HG02870 (cell line): ENCODE results near the gene LTBP3.
"Not testable (repeated sequence)": the region's sequence is repeated elsewhere in the genome, so short reads cannot be mapped to it uniquely, and the experiment has no call there.

Experiments used
- ATAC-seq: cut with Tn5 transposase; IDR thresholded peaks from one replicate; pipeline ENCODE4 v1.9.1; 2021; ENCODE audit warnings: mild to moderate bottlenecking, moderate library complexity; ENCODE audit not compliant: unreplicated experiment

LTBP3 gene

DNA sequence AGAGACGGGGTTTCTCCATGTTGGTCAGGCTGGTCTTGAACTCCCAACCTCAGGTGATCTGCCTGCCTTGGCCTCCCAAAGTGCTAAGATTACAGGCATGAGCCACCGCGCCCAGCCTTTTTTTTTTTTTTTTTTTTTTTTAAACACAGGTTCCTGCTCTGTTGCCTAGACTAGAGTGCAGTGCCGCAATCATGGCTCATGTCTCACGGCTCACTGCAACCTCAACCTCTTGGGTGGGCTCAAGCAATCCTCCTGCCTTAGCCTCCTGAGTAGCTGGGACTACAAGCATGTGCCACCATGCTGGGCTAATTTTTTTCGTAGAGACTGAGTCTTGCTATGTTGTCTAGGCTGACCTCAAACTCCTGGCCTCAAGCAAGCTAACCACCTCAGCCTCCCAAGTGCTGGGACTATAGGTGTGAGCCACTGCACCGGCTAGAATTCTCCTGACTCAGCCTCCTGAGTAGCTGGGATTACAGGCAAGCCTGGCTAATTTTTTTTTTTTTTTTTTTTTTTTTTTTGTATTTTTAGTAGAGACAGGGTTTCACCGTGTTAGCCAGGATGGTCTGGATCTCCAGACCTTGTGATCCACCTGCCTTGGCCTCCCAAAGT, 39.1 kb downstream of the LTBP3 start:
- not testable (repeated sequence) for ATAC-seq

DNA sequence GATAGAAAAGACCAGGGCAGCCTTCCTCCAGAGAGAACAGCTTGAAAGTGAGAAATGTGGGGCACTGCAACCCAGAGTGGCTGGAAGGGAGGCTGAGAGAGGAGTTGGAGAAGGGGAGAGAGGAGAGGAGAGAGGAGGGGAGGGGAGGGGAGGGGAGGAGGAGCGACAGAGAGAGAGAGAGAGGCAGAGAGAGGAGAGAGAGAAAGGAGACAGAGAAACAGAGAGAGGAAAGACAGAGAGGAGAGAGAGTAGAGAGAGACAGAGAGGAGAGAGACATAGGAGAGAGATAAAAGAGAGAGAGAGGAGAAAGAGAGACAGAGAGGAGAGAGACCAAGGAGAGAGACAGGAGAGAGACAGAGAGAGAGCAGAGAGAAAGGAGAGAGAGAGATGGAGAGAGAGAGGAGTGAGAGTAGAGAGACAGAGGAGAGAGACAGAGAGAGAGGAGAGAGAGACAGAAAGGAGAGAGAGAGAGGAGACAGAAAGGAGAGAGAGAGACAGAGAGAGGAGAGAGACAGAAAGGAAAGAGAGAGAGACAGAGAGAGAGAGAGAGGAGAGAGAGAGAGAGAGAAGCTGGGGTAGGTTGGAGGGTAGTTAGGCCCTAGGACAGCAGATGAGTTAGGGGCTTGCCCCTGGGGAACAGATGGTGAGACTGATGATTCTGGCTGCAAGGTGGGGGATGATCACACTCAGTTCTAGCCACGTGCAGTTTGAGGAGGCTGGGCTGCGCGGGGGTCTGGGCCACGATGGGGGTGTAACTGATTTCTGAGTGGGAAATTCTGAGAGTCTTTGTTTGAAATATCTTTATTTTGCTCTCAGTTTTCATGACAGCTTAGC, 41.8 kb downstream of the LTBP3 start:
- no peak for ATAC-seq

GRCh38 chr11:65512311-65512710, 45.8 kb downstream of the LTBP3 start:
- ATAC-seq: not testable (repeated sequence)

- peak; percentile 31 for ATAC-seq
These were observed 51.2 kb downstream of the LTBP3 start for GRCh38 chr11:65506772-65507505.

DNA sequence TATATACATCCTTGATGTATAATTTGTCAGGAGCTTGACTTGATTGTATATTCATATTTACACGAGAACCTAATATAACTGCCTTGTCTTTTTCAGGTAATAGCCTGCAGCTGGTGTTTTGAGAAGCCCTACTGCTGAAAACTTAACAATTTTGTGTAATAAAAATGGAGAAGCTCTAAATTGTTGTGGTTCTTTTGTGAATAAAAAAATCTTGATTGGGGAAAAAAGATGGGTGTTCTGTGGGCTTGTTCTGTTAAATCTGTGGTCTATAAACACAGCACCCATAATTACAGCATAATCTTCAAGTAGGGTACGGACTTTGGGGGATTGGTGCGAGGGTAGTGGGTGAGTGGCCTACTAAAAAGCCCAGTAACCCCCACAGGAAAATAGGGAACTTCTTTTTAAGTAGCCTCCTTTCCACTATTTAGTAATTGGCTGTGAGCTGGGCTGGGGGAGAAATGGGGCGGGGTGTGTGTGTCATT, 51.8 kb downstream of the LTBP3 start:
- peak; percentile 2 for ATAC-seq

- ATAC-seq: no peak
These were observed 52.5 kb downstream of the LTBP3 start for GRCh38 chr11:65505466-65506289.

DNA sequence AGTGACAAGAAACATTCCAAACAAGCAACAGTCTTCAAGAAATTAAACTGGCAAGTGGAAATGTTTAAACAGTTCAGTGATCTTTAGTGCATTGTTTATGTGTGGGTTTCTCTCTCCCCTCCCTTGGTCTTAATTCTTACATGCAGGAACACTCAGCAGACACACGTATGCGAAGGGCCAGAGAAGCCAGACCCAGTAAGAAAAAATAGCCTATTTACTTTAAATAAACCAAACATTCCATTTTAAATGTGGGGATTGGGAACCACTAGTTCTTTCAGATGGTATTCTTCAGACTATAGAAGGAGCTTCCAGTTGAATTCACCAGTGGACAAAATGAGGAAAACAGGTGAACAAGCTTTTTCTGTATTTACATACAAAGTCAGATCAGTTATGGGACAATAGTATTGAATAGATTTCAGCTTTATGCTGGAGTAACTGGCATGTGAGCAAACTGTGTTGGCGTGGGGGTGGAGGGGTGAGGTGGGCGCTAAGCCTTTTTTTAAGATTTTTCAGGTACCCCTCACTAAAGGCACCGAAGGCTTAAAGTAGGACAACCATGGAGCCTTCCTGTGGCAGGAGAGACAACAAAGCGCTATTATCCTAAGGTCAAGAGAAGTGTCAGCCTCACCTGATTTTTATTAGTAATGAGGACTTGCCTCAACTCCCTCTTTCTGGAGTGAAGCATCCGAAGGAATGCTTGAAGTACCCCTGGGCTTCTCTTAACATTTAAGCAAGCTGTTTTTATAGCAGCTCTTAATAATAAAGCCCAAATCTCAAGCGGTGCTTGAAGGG, 53.3 kb downstream of the LTBP3 start:
- no peak for ATAC-seq

GRCh38 chr11:65503949-65504673, 54.0 kb downstream of the LTBP3 start:
- no peak for ATAC-seq

- ATAC-seq: no peak
These were observed 54.7 kb downstream of the LTBP3 start for GRCh38 chr11:65503368-65503948.

- no peak for ATAC-seq
These were observed 55.4 kb downstream of the LTBP3 start for GRCh38 chr11:65502555-65503367.

DNA sequence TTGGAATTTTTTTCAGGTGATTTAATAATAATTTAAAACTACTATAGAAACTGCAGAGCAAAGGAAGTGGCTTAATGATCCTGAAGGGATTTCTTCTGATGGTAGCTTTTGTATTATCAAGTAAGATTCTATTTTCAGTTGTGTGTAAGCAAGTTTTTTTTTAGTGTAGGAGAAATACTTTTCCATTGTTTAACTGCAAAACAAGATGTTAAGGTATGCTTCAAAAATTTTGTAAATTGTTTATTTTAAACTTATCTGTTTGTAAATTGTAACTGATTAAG, 55.9 kb downstream of the LTBP3 start:
- no peak for ATAC-seq

DNA sequence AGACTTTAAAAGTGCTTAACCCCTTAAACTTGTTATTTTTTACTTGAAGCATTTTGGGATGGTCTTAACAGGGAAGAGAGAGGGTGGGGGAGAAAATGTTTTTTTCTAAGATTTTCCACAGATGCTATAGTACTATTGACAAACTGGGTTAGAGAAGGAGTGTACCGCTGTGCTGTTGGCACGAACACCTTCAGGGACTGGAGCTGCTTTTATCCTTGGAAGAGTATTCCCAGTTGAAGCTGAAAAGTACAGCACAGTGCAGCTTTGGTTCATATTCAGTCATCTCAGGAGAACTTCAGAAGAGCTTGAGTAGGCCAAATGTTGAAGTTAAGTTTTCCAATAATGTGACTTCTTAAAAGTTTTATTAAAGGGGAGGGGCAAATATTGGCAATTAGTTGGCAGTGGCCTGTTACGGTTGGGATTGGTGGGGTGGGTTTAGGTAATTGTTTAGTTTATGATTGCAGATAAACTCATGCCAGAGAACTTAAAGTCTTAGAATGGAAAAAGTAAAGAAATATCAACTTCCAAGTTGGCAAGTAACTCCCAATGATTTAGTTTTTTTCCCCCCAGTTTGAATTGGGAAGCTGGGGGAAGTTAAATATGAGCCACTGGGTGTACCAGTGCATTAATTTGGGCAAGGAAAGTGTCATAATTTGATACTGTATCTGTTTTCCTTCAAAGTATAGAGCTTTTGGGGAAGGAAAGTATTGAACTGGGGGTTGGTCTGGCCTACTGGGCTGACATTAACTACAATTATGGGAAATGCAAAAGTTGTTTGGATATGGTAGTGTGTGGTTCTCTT, 56.5 kb downstream of the LTBP3 start:
- ATAC-seq: no peak

GRCh38 chr11:65501186-65501471, 57.0 kb downstream of the LTBP3 start:
- no peak for ATAC-seq

GRCh38 chr11:65500387-65501185, 57.6 kb downstream of the LTBP3 start:
- ATAC-seq: no peak

- ATAC-seq: no peak
These were observed 58.3 kb downstream of the LTBP3 start for GRCh38 chr11:65499713-65500386.

GRCh38 chr11:65498977-65499712, 59.0 kb downstream of the LTBP3 start, which contains the start of gene MALAT1:
MALAT1 (plus strand) TSS chr11:65499045.
- no peak for ATAC-seq
